ENCODE data around the gene DMRTB1.

Gene DMRTB1

GRCh38 chr1:53463961-53464899 lies 5.0 kb downstream of the DMRTB1 start:
- no peak for DNase-seq (ENCODE audit: low read depth)

DNA sequence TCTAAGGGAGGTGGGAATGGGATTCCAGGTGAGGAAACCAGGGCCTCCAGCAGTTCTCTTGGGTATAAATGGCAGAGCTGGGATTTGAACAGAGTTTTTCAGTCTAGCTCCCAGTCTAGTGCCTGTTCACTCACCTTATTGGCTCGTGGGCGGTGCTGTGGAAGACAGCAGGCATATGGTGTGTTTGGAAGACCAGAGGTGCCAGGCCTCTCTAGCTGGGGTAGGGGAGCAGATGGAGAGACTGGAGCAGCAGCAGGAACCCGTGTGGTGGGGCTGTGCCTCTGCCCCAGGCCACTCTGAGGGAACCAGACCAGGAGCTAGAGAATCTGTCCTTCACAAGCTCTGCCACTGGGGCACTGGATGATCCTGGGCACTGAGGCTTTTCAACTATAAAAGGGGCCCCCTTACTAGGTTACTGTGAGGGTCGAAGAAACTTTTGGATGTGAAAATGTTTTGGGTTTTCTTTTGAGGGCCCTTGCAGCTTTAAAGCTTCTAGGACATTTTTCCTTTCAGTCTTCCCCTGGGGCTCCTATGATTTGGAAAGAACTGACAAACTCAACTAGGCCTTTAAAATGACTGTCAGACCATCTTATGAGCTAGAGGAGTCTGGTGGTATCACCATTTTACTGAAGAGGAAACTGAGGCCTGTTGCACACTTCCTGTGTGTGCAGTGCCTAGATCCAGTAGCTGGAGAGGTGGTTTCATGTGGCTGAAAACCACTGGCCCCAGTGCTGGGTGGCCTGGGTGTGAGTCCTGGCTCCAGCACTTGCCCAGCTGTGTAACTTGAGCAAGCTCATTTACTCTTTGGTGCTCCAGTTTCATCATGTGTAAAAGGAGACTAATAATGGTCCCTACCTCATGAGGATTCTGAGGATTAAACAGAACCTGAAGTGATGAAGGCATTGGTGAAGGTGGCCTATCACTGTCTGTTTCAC lies 6.1 kb downstream of the DMRTB1 start:
- DNase-seq (ENCODE audit: low read depth): no peak

DNA sequence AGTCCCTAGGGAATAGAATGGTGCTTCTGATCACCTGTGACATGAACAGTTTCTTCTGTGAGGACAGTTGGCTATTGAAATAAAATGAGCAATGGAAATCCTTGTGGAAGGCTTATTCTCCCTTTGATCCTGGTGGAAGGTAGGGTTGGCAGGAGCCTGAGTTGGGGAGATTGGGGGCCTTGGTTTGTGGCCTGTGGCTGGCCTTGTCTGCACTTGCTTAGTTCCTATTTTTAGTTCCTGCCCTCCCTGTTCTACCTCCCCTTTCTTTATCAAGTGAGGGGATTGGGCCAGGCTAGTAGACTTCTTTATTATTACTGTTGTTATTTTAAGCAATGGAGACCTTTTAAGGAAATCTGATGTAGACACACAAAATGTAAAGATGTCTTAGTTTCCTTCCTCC lies 8.2 kb downstream of the DMRTB1 start:
- DNase-seq (ENCODE audit: low read depth): no peak

GRCh38 chr1:53468374-53468773 lies 9.2 kb downstream of the DMRTB1 start:
- no peak for DNase-seq (ENCODE audit: low read depth)

- DNase-seq (ENCODE audit: low read depth): no peak
Measured at GRCh38 chr1:53469373-53469772, 10.2 kb downstream of the DMRTB1 start.

DNA sequence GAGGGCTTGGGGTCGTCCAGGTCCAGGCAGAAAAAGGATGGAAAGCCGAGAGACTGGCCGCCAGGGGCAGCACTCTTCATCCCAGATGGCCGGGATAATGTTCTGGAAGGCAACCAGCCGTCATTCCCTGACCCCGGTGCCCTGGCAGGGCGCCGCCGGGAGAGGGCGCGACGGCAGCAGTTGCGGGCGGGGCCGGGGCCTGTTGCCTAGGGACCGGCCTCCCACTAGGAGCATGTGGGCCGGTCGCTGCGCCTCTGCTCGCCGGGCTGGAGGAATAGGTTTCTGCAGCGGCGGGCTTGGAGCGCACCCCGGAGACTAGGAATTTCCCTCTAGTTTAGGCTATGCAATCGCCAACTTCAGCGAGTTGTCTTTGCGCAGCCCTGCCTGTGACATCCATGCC lies 11.0 kb downstream of the DMRTB1 start:
- DNase-seq (ENCODE audit: low read depth): no peak

DNA sequence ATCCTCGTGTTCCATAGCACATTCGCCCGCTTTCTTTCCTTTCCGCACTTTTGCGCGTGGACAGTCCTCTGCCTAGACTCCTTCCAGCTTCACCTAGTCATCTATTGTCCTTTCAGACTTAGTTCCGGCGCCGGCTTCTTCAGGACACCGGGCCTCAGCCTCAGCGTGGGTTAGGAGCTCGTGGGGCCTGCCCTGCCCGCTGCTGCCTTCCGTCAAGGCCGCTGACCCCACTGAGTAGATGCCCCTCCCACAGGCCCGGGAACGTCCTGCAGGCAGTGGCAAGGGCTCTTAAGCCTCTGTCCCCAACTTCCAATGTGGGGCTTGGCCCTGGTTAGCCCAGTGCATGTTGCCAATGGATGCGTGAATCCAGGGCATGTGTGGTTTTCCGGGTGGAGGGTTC lies 11.4 kb downstream of the DMRTB1 start:
- no peak for DNase-seq (ENCODE audit: low read depth)

- no peak for DNase-seq (ENCODE audit: low read depth)
Measured at GRCh38 chr1:53471000-53471399, 11.8 kb downstream of the DMRTB1 start.

- DNase-seq (ENCODE audit: low read depth): no peak
Measured at GRCh38 chr1:53473463-53473862, 14.3 kb downstream of the DMRTB1 start.

GRCh38 chr1:53475664-53476063 lies 16.5 kb downstream of the DMRTB1 start:
- DNase-seq (ENCODE audit: low read depth): no peak

GRCh38 chr1:53476579-53476978 lies 17.4 kb downstream of the DMRTB1 start:
- no peak for DNase-seq (ENCODE audit: low read depth)

DNA sequence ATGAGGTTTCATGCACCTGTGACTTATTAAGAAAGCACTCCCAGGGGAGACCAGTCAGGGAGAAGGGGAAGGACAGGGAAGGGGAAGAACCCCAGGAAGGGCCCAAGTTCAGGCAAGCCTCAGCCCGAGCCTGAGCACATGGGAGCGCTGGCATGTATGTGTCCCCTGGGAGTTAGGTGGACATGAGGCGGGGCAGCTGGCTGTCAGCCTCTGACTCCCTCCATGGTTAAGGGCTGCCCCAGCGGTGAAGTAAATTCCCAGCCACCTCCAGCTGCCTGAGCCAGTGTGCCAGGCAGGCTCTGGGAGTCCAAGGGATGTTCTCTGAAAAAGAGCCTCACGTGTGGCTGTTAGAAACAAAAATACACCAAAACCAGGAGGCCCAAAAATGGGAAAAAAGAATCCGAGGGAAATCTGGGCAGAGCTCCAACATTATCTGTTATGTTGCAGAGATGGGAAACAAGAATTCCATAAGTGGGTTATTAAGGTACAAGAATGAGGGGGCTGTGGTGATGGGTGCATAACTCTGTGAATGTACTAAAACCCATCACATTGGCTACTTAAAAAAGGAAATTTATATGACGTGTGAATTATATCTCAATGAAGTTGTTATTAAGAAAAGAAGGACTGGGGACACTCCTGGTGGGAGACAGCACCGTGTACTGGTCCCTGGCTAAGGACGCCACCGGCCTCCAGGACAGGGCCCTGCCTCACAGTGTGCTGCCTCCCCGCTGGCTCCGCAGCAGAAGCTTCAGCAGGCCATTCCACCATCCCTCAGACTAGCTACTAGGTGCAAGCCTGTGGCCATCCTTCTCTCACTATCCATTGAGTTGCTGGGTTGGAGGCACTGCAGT lies 18.7 kb downstream of the DMRTB1 start:
- DNase-seq (ENCODE audit: low read depth): no peak

DNA sequence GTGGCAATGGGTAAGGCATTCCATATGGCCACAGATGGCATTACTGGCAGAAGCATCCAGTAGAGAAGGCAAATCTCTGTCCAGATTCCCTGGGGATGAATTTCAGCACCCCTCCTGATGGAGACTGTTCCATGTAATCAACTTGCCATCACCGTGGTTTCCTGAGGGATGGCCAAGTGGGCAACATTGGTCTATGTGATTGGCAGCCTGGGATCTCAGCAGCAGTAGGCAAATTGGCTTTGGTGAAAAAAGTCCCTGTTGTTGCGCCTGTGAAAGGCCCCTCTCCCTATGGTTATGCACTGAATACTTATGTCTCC lies 19.3 kb downstream of the DMRTB1 start:
- DNase-seq (ENCODE audit: low read depth): no peak

DNA sequence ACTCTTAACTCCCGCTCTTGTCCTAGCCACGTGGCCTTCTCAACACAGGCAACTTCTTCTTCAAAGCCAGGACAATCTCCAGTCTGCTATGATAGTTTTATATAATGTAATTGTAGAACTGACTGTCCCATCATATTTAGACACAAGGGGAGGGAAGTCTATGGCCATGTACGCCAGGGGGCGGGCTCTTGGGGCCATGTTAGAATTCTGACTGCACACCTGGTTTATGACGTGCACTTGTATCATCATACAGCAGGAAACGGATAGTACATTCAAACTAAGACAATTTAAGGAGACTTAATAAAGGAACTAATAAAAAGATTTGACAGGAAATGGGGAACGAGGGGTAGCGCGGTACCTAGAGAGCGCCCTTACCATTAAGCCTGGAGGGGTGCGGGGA lies 21.5 kb downstream of the DMRTB1 start:
- DNase-seq (ENCODE audit: low read depth): no peak

- DNase-seq (ENCODE audit: low read depth): no peak
Measured at GRCh38 chr1:53481456-53481855, 22.3 kb downstream of the DMRTB1 start.

DNA sequence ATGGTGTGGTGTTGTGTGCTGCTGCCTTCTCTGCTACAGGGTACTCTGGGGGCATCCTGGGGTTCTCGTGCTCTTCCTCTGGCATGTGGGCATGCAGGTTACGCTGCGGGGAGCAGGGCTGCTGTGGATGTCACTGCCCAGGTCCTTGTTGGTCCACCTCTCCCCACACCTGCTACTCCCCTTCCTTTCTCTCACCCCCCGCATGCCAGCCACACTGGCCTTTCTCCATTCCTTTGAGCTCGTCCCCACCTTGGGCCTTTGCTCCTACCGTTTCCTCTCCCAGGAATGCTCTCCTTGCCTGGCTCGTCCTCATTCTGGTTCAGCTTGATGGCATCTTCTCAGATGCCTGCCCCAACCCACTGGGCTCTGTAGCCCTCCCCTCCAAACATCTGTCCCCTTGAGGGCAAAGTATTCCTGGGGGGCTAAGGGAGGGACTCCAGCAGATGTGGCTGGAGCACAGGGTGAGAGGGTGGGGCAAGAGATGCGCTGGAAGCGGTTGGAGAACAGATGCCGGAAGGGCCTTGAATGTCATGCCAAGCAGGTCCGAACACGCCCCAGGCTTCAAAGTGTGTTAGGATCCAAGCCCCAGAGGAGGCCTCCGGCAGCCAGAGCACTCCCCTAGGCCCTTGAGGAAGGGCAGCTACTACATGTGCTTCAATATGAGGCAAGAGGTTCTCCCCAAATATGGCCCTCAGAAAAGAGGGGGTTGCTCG lies 23.4 kb downstream of the DMRTB1 start:
- DNase-seq (ENCODE audit: low read depth): no peak

DNA sequence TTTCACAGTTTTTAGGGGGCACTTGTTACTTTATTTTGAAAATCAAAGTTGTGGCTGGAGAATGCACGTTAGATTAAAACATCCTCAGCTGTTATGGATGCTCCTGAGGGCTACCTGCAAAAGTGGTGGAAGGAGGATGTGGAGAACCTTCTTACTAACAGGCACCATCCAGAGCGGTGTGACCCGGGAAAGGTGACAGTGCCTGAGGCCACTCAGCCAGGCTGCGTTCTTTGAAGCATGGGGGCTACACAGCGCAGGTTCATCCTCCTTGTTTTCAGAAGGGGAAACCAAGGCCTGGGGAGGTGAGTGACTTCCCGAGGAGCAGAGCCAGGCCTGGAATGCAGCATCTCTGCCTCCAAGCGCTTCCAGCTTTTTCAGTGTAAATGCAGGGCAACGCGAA lies 24.0 kb downstream of the DMRTB1 start:
- DNase-seq (ENCODE audit: low read depth): no peak

DNA sequence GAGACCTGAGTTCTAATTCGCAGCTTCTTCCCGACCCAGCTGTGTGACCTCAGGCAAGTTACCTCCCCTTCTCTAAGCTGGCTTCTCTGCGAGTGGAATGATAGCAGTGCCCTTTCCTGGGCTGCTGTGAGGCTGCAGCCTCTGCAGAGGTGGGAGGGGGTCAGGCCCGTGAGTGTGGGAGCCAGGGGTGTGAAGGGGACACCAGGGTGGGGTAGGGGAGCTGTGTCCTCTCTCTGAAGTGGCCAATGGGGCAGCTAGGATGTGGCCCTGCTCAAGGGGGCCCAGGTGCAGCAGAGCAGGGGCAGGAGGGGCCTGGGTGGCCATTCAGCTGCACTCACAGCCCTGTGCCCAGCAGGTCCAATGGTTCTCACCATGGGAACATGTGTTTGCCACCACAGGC lies 24.5 kb downstream of the DMRTB1 start:
- DNase-seq (ENCODE audit: low read depth): no peak

DNA sequence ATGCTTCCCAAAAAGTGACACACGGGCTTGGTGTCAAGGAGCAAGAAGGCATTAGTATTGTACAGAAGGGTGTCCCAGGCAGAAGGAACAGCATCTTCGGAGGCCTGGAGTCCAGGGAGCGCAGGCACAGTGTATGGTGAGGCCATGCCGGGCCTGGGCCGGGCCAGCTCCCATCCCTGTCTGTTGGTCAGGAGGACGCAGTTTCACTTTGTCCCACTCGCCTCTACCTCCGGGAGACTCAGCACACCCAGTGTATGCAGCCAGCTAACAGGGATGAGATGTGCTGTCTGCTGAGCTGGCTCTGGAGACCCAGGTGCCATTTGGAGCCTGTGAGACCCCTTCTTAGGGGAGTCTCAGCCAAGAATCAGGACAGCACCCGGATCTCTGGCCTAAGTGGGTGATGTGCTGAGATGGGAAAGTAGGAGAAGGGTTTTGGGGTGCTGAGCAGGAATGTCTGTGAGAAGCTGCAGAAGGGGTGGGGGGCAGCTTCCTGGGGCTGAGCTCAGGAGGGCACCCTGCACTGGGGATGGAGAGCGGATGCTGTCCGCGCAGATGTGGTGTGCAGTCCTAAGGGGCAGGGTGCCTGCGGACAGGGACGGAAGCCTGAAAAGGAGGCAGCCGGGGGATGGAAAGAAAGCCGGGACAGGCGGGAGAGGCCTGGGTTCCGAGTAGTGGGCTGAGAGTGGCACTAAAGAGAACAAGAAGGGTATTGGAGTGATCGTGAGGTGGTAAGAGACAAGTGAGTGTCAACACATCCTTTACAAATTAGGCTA lies 25.7 kb downstream of the DMRTB1 start:
- DNase-seq (ENCODE audit: low read depth): no peak

- DNase-seq (ENCODE audit: low read depth): peak; percentile 17
Measured at GRCh38 chr1:53485478-53486394, 26.5 kb downstream of the DMRTB1 start.
